ENCODE results near the gene RUBCNL.
"Not testable (repeated sequence)": the region's sequence is repeated elsewhere in the genome, so short reads cannot be mapped to it uniquely, and the experiment has no call there.

Gene RUBCNL

GRCh38 chr13:46372938-46373337 is 14.1 kb downstream of the RUBCNL start:
- DNase-seq = not testable (repeated sequence)

- DNase-seq = no peak
Measured at GRCh38 chr13:46372071-46372470, 15.0 kb downstream of the RUBCNL start.

- DNase-seq = no peak
Measured at GRCh38 chr13:46369506-46370277, 17.4 kb downstream of the RUBCNL start.

- DNase-seq = no peak
Measured at GRCh38 chr13:46367617-46368327, 19.3 kb downstream of the RUBCNL start.

GRCh38 chr13:46361276-46361934 is 25.6 kb downstream of the RUBCNL start:
- DNase-seq = no peak

- DNase-seq = no peak
Measured at GRCh38 chr13:46360604-46361003, 26.4 kb downstream of the RUBCNL start.

- no peak for DNase-seq
Measured at GRCh38 chr13:46359714-46360113, 27.3 kb downstream of the RUBCNL start.

GRCh38 chr13:46355901-46356590 is 31.0 kb downstream of the RUBCNL start:
- DNase-seq = no peak

GRCh38 chr13:46355088-46355468 is 32.0 kb downstream of the RUBCNL start:
- DNase-seq = no peak

- no peak for DNase-seq
Measured at GRCh38 chr13:46354156-46355087, 32.6 kb downstream of the RUBCNL start.

- no peak for DNase-seq
Measured at GRCh38 chr13:46352805-46353204, 34.2 kb downstream of the RUBCNL start.

GRCh38 chr13:46350003-46350402 is 37.0 kb downstream of the RUBCNL start:
- DNase-seq = no peak

GRCh38 chr13:46348961-46349360 is 38.1 kb downstream of the RUBCNL start:
- no peak for DNase-seq

GRCh38 chr13:46347277-46347676 is 39.8 kb downstream of the RUBCNL start:
- DNase-seq = no peak

- no peak for DNase-seq
Measured at GRCh38 chr13:46345866-46346265, 41.2 kb downstream of the RUBCNL start.

- DNase-seq = no peak
Measured at GRCh38 chr13:46345398-46345797, 41.7 kb downstream of the RUBCNL start.

- DNase-seq = no peak
Measured at GRCh38 chr13:46343279-46343994, 43.6 kb downstream of the RUBCNL start.

GRCh38 chr13:46342538-46342937 is 44.5 kb downstream of the RUBCNL start:
- no peak for DNase-seq

GRCh38 chr13:46341112-46341711 is 45.8 kb downstream of the RUBCNL start:
- DNase-seq = no peak

- DNase-seq = no peak
Measured at GRCh38 chr13:46340631-46341111, 46.4 kb downstream of the RUBCNL start.

GRCh38 chr13:46340011-46340410 is 47.0 kb downstream of the RUBCNL start:
- DNase-seq = no peak
